SK-N-SH (cell line): ENCODE measurements around the gene RAI14. TPM values are rescaled to one million over a fixed set of nuclear protein-coding genes. Genes with fewer than 3 reads are reported as not detected.

ENCODE experiments used
- CTCF ChIA-PET: fragments of 300-600, 350-600 bp; formaldehyde crosslinking; extraction: SDS; loops from one replicate; lab custom pipeline; 2021; lab: Yijun Ruan, JAX
- POLR2A ChIA-PET: fragments of 350-600 bp; sonication (Branson Sonifier 250); formaldehyde crosslinking; extraction: SDS; loops from one replicate; lab custom pipeline; 2020; ENCODE audit warnings: antibody characterized with exemption, inconsistent platforms; lab: Yijun Ruan, JAX
- DNase-seq: peaks from one replicate; pipeline ENCODE4 v3.0.0; 2012
- H2AFZ ChIP-seq: fragments of 200-600 bp; sonication (generic); 2 replicates; pipeline ENCODE4 v1.8.1; 2016; ENCODE audit warnings: antibody characterized with exemption, mild to moderate bottlenecking, low read depth
- H3F3A ChIP-seq: fragments of 200-600 bp; sonication (generic); replicated peaks from 2 replicates; pipeline ENCODE3; 2016; ENCODE audit warnings: antibody characterized with exemption, mild to moderate bottlenecking; ENCODE audit not compliant: insufficient read depth
- H3K27ac ChIP-seq, 2 experiments: fragments of 200-500 bp in 1 of 2; fragments of 200-600 bp in 1 of 2; sonication (Bioruptor generic) in 1 of 2; sonication (generic), shearing (Covaris generic) in 1 of 2; 2 replicates each; pipeline versions ENCODE4 v1.5.1 to v1.6.1; 2014 to 2016; ENCODE audit warnings: low read depth in 2 of 2, inconsistent platforms in 1 of 2, low read length in 1 of 2, mild to moderate bottlenecking in 1 of 2, mixed read lengths in 1 of 2
- H3K27me3 ChIP-seq: fragments of 200-600 bp; sonication (generic), shearing (Covaris generic); 2 replicates; pipeline ENCODE4 v1.6.1; 2016; ENCODE audit warnings: mixed run types; ENCODE audit not compliant: insufficient read depth
- H3K36me3 ChIP-seq, 2 experiments: fragments of 200-500 bp in 1 of 2; fragments of 200-600 bp in 1 of 2; sonication (Bioruptor generic) in 1 of 2; sonication (generic) in 1 of 2; replicated peaks in 1 of 2; 2 replicates each; pipeline versions ENCODE3 to v1.5.1; 2014 to 2016; ENCODE audit warnings: low read length in 1 of 2, mild to moderate bottlenecking in 1 of 2; ENCODE audit not compliant: insufficient read depth in 2 of 2, control insufficient read depth in 1 of 2
- H3K4me1 ChIP-seq, 2 experiments: fragments of 200-500 bp in 1 of 2; fragments of 200-600 bp in 1 of 2; sonication (Bioruptor generic) in 1 of 2; sonication (generic), shearing (Covaris generic) in 1 of 2; 2 replicates each; pipeline versions ENCODE4 v1.5.1 to v1.6.1; 2014 to 2016; ENCODE audit warnings: low read depth in 1 of 2, low read length in 1 of 2, mixed run types in 1 of 2; ENCODE audit not compliant: insufficient read depth in 2 of 2, control insufficient read depth in 1 of 2
- H3K4me2 ChIP-seq: fragments of 200-600 bp; sonication (generic), shearing (Covaris generic); 2 replicates; pipeline ENCODE4 v1.6.1; 2017; ENCODE audit warnings: mixed run types
- H3K4me3 ChIP-seq, 2 experiments: fragments of 200-500 bp in 1 of 2; fragments of 200-600 bp in 1 of 2; sonication (Bioruptor generic) in 1 of 2; sonication (generic), shearing (Covaris generic) in 1 of 2; 2 replicates each; pipeline versions ENCODE4 v1.5.1 to v1.8.1; 2014 to 2016; ENCODE audit warnings: low read depth in 2 of 2, inconsistent platforms in 1 of 2, low read length in 1 of 2, mild to moderate bottlenecking in 1 of 2, mixed read lengths in 1 of 2, moderate library complexity in 1 of 2
- H3K79me2 ChIP-seq: fragments of 200-600 bp; sonication (generic); 2 replicates; pipeline ENCODE4 v1.8.1; 2017; ENCODE audit warnings: mild to moderate bottlenecking; ENCODE audit not compliant: insufficient read depth
- H3K9ac ChIP-seq: fragments of 200-600 bp; sonication (generic); 2 replicates; pipeline ENCODE4 v1.6.1; 2017; ENCODE audit warnings: mixed run types
- H3K9me2 ChIP-seq: fragments of 200-600 bp; sonication (generic); 2 replicates; pipeline ENCODE4 v1.6.1; 2017; ENCODE audit warnings: mixed run types
- H3K9me3 ChIP-seq: fragments of 200-600 bp; sonication (generic); 2 replicates; pipeline ENCODE4 v1.6.1; 2017; ENCODE audit warnings: mixed run types, mild to moderate bottlenecking, moderate library complexity
- H4K20me1 ChIP-seq: fragments of 200-600 bp; sonication (generic); 2 replicates; pipeline ENCODE4 v1.6.1; 2017; ENCODE audit warnings: mild to moderate bottlenecking, mixed run types; ENCODE audit not compliant: insufficient read depth
- EP300 ChIP-seq, 2 experiments: IDR thresholded peaks; 2 replicates each; pipeline versions ENCODE4 v1.4.0 to v1.6.1; 2012; ENCODE audit warnings: borderline replicate concordance in 1 of 2, low read depth in 1 of 2, low read length in 1 of 2
- FOXJ3 ChIP-seq: sonication (generic); formaldehyde crosslinking; IDR thresholded peaks from 2 replicates; pipeline ENCODE4 v1.5.1; 2020; ENCODE audit warnings: mild to moderate bottlenecking, missing genetic modification reagents
- GABPA ChIP-seq: IDR thresholded peaks from 2 replicates; pipeline ENCODE4 v1.4.0; 2012; ENCODE audit warnings: low read depth, mild to moderate bottlenecking
- JUND ChIP-seq: IDR thresholded peaks from 2 replicates; pipeline ENCODE4 v1.4.0; 2012
- NFIC ChIP-seq: IDR thresholded peaks from 2 replicates; pipeline ENCODE4 v1.4.0; 2012; ENCODE audit warnings: borderline replicate concordance
- RFX5 ChIP-seq: IDR thresholded peaks from 2 replicates; pipeline ENCODE4 v1.6.1; 2012; ENCODE audit warnings: mild to moderate bottlenecking, improper control_type of control experiment, low read length
- RXRA ChIP-seq: IDR thresholded peaks from 2 replicates; pipeline ENCODE4 v1.4.0; 2012; ENCODE audit warnings: low read depth, mild to moderate bottlenecking, borderline replicate concordance
- YY1 ChIP-seq: IDR thresholded peaks from 2 replicates; pipeline ENCODE4 v1.4.0; 2012; ENCODE audit warnings: low read depth, mild to moderate bottlenecking
- WGBS: methylation state at CpG from one replicate; pipeline ENCODE4 v1.1.6; 2017; ENCODE audit warnings: low lambda C conversion rate; 5-methylcytosine and 5-hydroxymethylcytosine counted together
- polyA plus RNA-seq, 3 experiments: library from polyadenylated mRNA; depleted of rRNA; stranded (reverse); fragments of >200 nt; gene quantifications; 2 replicates each; pipeline ENCODE4 v1.2.3, GENCODE V29; 2012
- TF ChIP-seq, protein P1 (sequence below): IDR thresholded peaks from 2 replicates; pipeline ENCODE4; 2012
- TF ChIP-seq, protein P2 (sequence below): fragments of 200-600 bp; sonication (generic); IDR thresholded peaks from 2 replicates; pipeline ENCODE4 v1.6.1; 2017; ENCODE audit warnings: antibody characterized with exemption, mild to moderate bottlenecking, moderate library complexity

Gene RAI14
- polyA plus RNA-seq, 1 of the 3 experiments (the other 2 are of a cell fraction), result 53.2 TPM

DNA sequence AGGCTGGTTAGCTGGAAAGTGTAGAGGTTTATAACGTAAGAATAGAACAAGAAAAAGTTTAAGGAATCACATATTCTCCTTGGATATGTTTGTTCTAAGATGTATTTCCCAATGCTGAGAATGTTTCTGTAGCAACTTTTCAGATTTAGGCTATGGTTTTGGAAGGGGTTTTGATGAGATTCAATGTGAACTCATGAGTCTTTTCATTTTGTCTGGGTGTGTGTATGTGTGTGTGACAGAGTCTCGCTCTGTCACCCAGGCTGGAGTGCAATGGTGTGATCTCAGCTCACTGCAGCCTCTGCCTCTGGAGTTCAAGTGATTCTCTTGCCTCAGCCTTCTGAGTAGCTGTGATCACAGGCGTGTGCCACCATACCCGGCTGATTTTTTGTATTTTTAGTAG, 38.6 kb downstream of the RAI14 start:
- H2AFZ ChIP-seq, result no peak overlapping the region
- 64% methylated on average over 4 of the region's 4 CpGs for WGBS
- ChIA-PET CTCF (no interaction called here), POLR2A (no interaction called here)
- peaks cover 0 to 27% of the 10 kb centered on the region in 2 experiments; a peak in 2 of 4 replicates for H3K4me1 ChIP-seq
- no peaks in the 10 kb centered on the region for H3K27me3 ChIP-seq
- peaks cover 98% of the 10 kb centered on the region for H3K79me2 ChIP-seq
- DNase-seq, result no peak
- H3K9me3 ChIP-seq, result no peaks in the 10 kb centered on the region
- H3K36me3 ChIP-seq, result peaks cover 7 to 30% of the 10 kb centered on the region in 2 experiments
- H3K27ac ChIP-seq, result peak overlapping the region in 1 of 2 experiments; percentile 84; a peak in 2 of 4 replicates
- no peaks in the 10 kb centered on the region for H3K9me2 ChIP-seq
- H4K20me1 ChIP-seq, result no peaks in the 10 kb centered on the region
- H3K4me2 ChIP-seq, result peak overlapping the region; percentile 63
- TF ChIP-seq, protein P1, sequence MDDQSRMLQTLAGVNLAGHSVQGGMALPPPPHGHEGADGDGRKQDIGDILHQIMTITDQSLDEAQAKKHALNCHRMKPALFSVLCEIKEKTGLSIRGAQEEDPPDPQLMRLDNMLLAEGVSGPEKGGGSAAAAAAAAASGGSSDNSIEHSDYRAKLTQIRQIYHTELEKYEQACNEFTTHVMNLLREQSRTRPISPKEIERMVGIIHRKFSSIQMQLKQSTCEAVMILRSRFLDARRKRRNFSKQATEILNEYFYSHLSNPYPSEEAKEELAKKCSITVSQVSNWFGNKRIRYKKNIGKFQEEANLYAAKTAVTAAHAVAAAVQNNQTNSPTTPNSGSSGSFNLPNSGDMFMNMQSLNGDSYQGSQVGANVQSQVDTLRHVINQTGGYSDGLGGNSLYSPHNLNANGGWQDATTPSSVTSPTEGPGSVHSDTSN, result no peak
- TF ChIP-seq EP300 (IDR thresholded peaks at IDR 0.05; ENCODE audit: borderline replicate concordance in 1 of 2, low read depth in 1 of 2, low read length in 1 of 2) (no peak), RXRA (no peak), YY1 (no peak)
- H3K4me3 ChIP-seq, result no peak overlapping the region
- peak overlapping the region; percentile 41; the same call in 1 of the 2 replicates for H3K9ac ChIP-seq
- peaks cover 14% of the 10 kb centered on the region for H3F3A ChIP-seq

DNA sequence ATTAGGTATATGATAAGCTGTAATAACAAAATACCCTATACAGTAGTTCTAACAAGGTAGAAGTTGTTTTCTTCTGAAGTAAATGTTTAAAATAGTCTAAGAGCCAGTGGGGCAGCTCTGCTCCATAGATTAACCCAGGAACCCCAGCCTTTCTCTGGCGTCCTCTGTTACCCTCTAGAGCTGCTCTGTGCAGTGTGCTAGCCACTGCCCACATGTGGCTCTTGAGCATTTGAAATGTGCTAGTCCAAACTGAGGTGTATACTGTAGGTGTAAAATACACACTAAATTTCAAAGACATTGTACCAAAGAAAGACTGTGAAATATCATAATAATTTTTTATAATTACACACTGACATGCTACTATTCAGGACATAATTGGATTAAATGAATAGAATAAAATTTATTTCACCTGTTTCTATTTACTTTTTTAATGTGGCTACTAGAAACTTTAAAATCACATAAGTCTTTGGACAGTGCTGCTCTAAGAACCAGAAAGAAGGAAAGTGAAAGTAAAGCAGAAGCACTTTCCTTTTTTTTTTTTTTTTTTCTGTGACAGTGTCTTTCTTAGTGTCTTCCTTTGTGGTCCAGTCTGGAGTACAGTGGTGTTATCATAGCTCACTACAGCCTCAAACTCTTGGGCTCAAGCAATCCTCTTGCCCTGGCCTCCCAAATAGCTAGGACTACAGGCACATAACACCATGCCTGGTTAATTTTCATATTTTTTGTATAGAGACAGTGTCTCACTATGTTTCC, 39.3 kb downstream of the RAI14 start:
- no peak for TF ChIP-seq NFIC
- no peak for TF ChIP-seq JUND
- no peak for TF ChIP-seq RFX5
- no peak for TF ChIP-seq GABPA
- TF ChIP-seq, protein P1, result no peak
- TF ChIP-seq YY1, result no peak
- TF ChIP-seq FOXJ3, result no peak
- TF ChIP-seq, protein P2, sequence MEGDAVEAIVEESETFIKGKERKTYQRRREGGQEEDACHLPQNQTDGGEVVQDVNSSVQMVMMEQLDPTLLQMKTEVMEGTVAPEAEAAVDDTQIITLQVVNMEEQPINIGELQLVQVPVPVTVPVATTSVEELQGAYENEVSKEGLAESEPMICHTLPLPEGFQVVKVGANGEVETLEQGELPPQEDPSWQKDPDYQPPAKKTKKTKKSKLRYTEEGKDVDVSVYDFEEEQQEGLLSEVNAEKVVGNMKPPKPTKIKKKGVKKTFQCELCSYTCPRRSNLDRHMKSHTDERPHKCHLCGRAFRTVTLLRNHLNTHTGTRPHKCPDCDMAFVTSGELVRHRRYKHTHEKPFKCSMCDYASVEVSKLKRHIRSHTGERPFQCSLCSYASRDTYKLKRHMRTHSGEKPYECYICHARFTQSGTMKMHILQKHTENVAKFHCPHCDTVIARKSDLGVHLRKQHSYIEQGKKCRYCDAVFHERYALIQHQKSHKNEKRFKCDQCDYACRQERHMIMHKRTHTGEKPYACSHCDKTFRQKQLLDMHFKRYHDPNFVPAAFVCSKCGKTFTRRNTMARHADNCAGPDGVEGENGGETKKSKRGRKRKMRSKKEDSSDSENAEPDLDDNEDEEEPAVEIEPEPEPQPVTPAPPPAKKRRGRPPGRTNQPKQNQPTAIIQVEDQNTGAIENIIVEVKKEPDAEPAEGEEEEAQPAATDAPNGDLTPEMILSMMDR, result no peak
- Histone ChIP-seq H3K4me3 (peak overlapping the region in 1 of 2 experiments; percentile 11; a peak in 1 of 4 replicates), H3K36me3 (peaks cover 4 to 23% of the 10 kb centered on the region in 2 experiments), H3F3A (peaks cover 14% of the 10 kb centered on the region), H3K27me3 (no peaks in the 10 kb centered on the region), H3K27ac (peak overlapping the region in 1 of 2 experiments; percentile 84; a peak in 2 of 4 replicates), H4K20me1 (no peaks in the 10 kb centered on the region), H3K4me1 (peaks cover 0 to 25% of the 10 kb centered on the region in 2 experiments; a peak in 2 of 4 replicates), H3K9ac (peak overlapping the region; percentile 41; the same call in 1 of the 2 replicates), H2AFZ (no peak overlapping the region), H3K9me2 (no peaks in the 10 kb centered on the region), H3K79me2 (peaks cover 98% of the 10 kb centered on the region), H3K9me3 (no peaks in the 10 kb centered on the region), H3K4me2 (peak overlapping the region; percentile 63)
- ChIA-PET POLR2A (no interaction called here), CTCF (no interaction called here)
- no peak for DNase-seq
- WGBS, result 69% methylated on average over 1 of the region's 1 CpG
